ENCODE results near the gene POU4F1.

DNA sequence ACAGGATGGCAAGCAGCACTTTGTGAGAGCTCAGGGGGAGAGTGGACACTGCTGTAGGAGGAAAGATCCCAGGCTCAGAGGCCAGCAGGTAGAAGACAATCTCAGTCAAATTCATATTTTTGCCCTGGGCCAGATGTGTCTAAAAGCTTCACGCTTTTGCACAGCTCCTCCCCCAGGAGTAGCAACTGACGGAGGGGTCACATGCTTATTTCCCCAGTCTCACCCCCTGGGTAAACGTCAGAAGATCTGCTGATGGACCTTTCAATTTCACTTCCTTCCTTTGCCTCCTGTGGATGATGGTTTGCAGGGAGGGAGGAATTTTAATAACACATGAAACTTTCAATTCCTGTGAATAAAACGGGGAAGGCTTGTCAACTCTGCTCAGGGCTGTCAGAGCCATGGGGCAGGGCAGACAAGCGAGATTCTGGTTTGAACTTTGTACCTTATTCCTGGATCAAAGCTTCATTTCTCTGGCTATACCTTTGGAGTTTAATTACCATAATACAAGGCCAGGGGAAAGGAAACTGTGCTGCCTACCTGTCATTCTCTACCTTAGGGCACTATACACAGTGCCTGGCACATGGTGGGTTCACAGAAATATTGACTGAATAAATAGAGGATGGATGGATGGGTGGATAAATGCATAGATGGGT, 41.0 kb downstream of the POU4F1 start:
- TF ChIP-seq, protein P1, sequence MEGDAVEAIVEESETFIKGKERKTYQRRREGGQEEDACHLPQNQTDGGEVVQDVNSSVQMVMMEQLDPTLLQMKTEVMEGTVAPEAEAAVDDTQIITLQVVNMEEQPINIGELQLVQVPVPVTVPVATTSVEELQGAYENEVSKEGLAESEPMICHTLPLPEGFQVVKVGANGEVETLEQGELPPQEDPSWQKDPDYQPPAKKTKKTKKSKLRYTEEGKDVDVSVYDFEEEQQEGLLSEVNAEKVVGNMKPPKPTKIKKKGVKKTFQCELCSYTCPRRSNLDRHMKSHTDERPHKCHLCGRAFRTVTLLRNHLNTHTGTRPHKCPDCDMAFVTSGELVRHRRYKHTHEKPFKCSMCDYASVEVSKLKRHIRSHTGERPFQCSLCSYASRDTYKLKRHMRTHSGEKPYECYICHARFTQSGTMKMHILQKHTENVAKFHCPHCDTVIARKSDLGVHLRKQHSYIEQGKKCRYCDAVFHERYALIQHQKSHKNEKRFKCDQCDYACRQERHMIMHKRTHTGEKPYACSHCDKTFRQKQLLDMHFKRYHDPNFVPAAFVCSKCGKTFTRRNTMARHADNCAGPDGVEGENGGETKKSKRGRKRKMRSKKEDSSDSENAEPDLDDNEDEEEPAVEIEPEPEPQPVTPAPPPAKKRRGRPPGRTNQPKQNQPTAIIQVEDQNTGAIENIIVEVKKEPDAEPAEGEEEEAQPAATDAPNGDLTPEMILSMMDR (IDR thresholded peaks at IDR 0.05; ENCODE audit: poor library complexity, severe bottlenecking), result no peak
- no peak for TF ChIP-seq MXI1 (conservative IDR thresholded peaks at IDR 0.05; ENCODE audit: poor library complexity, severe bottlenecking)
